ENCODE measurements around the gene DNAJC10. TPM values are rescaled to one million over a fixed set of nuclear protein-coding genes. Genes with fewer than 3 reads are reported as not detected.

The DNAJC10 gene
- total and polyA plus RNA-seq, 9 of the 15 experiments (the other 6 are each of a cell fraction or from before 2014, with no cell fraction given) = 9.8 to 77.7 (median 57.3) TPM

DNA sequence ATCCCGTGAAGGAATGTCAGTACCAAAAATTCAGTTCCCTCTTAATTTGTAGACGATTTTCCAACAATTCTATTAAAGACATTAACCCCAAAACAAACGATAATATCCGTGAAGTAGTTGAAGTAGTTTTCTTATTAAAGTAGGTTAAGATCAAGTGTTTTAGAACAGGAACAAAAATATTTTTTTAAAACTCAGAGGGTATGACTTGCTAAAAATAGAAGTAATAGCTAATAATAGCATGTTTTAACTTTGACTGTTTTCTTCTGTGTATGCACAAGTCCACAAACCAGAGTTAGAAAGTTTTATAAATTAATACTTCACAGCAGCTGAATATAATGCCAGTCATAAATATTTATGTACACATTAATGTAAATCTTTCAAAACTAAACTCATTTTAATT is 2.4 kb downstream of the DNAJC10 start:
- 87% methylated on average over 4 of the region's 4 CpGs for WGBS (ENCODE audit: insufficient coverage, low coverage, missing lambda C conversion rate)
- intact Hi-C loops (cut with micrococcal nuclease) = loop anchor here (5.0 kb wide), 1 partner anchor 46 kb away; no protein-coding TSS in a partner anchor
- H3K4me3 ChIP-seq = no peak overlapping the region
- H3K27ac ChIP-seq (ENCODE audit: extremely low read depth, low read depth, low read length) = no peak overlapping the region
- DNase-seq (ENCODE audit: extremely low read depth in 1 of 4, low spot score in 3 of 4) (no peak), ATAC-seq (no peak), FAIRE-seq (no peak)
- peaks cover 15% of the 10 kb centered on the region for H3K79me2 ChIP-seq (ENCODE audit: control insufficient read depth, insufficient read depth, low read length)
- no peaks in the 10 kb centered on the region for H3K9me3 ChIP-seq (replicated peaks; ENCODE audit: control insufficient read depth, insufficient read depth, low read depth, low read length)
- POLR2A ChIA-PET = no interaction called here
- CTCF ChIA-PET (ENCODE audit: low intra/inter-chr PET ratio) = no interaction called here
- no peak for TF ChIP-seq SMAD2 (IDR thresholded peaks at IDR 0.05; ENCODE audit: low read depth, low read length)
- no peak for TF ChIP-seq SMARCA4 (IDR thresholded peaks at IDR 0.05)
- TF ChIP-seq ARNT (IDR thresholded peaks at IDR 0.05) = no peak
- no peak for TF ChIP-seq SAP30 (IDR thresholded peaks at IDR 0.05; ENCODE audit: borderline replicate concordance, insufficient read depth, low read depth, low read length, poor library complexity, severe bottlenecking)
- TF ChIP-seq E2F3 (CRISPR knock-in tag; IDR thresholded peaks at IDR 0.05) = no peak
- TF ChIP-seq NFXL1 (CRISPR knock-in tag; IDR thresholded peaks at IDR 0.05) = no peak
- TF ChIP-seq SRF (CRISPR knock-in tag; IDR thresholded peaks at IDR 0.05) = no peak
- TF ChIP-seq CHD4 (IDR thresholded peaks at IDR 0.05; ENCODE audit: insufficient read depth, insufficient replicate concordance, low read depth, low read length, poor library complexity, severe bottlenecking) = no peak
- TF ChIP-seq, protein P1, sequence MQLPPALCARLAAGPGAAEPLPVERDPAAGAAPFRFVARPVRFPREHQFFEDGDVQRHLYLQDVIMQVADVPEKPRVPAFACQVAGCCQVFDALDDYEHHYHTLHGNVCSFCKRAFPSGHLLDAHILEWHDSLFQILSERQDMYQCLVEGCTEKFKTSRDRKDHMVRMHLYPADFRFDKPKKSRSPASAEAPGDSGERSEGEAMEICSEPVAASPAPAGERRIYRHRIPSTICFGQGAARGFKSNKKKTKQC (CRISPR knock-in tag; IDR thresholded peaks at IDR 0.05) = no peak
- no peak for TF ChIP-seq GATAD2B (IDR thresholded peaks at IDR 0.05; ENCODE audit: borderline replicate concordance)
- TF ChIP-seq KDM5B (IDR thresholded peaks at IDR 0.05; ENCODE audit: insufficient replicate concordance, low read depth, low read length) = no peak
- no peak for TF ChIP-seq GTF2A2 (tag; IDR thresholded peaks at IDR 0.05)
- no peak for TF ChIP-seq HMG20B (CRISPR knock-in tag; IDR thresholded peaks at IDR 0.05)
- no peak for TF ChIP-seq SAFB2 (IDR thresholded peaks at IDR 0.05; ENCODE audit: borderline replicate concordance, low read depth, low read length, severe bottlenecking)
- H3K4me2 ChIP-seq (ENCODE audit: insufficient read depth, low read length) = no peak overlapping the region
- H3K9me1 ChIP-seq (ENCODE audit: control insufficient read depth, insufficient read depth, low read length) = no peaks in the 10 kb centered on the region
- no TSS peak for BruUV-seq (replicated peaks)
- H3K27me3 ChIP-seq (ENCODE audit: control insufficient read depth in 2 of 2, insufficient read depth in 2 of 2, low read length in 2 of 2) = no peaks in the 10 kb centered on the region
- H3K4me1 ChIP-seq (replicated peaks in 1 of 2; ENCODE audit: control insufficient read depth in 2 of 2, insufficient read depth in 2 of 2, low read length in 2 of 2) = peaks cover 8 to 11% of the 10 kb centered on the region in 2 experiments; a peak in 4 of 5 replicates
- no peak overlapping the region for H2AFZ ChIP-seq (ENCODE audit: low read depth, low read length)
- no peak overlapping the region for H3K9ac ChIP-seq (ENCODE audit: insufficient read depth in 1 of 2, low read depth in 2 of 2, low read length in 2 of 2)
- H3K36me3 ChIP-seq (ENCODE audit: control insufficient read depth, insufficient read depth, low read length) = peaks cover 41% of the 10 kb centered on the region
- no peaks in the 10 kb centered on the region for H4K20me1 ChIP-seq (replicated peaks; ENCODE audit: control insufficient read depth, insufficient read depth, low read length)
- in situ Hi-C loops (cut with MboI) = no loop called here
